IMR-90 (cell line): ENCODE results near the gene AGAP1. TPM values are rescaled to one million over a fixed set of nuclear protein-coding genes. Genes with fewer than 3 reads are reported as not detected.

Experiments
- ATAC-seq: fragments of 200-7000 bp; cut with Tn5 transposase; 2 replicates; pipeline ENCODE4 v1.9.1; 2020; ENCODE audit warnings: low read depth, mild to moderate bottlenecking, moderate library complexity
- BruUV-seq: library from RNA; stranded (reverse); fragments of 400-500 nt; replicated peaks from 2 replicates; lab custom pipeline; 2021; lab: Mats Ljungman, UMichigan
- CTCF ChIA-PET: fragments of 300-600 bp; formaldehyde crosslinking; extraction: SDS; loops from one replicate; lab custom pipeline; 2021; ENCODE audit warnings: antibody characterized with exemption; lab: Yijun Ruan, JAX
- POLR2A ChIA-PET: fragments of 300-600 bp; sonication (Branson Sonifier 250); formaldehyde crosslinking; loops from one replicate; lab custom pipeline; 2022; ENCODE audit warnings: antibody characterized with exemption; ENCODE audit not compliant: unreplicated experiment; lab: Charles Lee
- DNase-seq: peaks from one replicate; pipeline ENCODE4 v3.0.0; 2013
- H2AFZ ChIP-seq: replicated peaks from 2 replicates; pipeline ENCODE3; 2013; ENCODE audit warnings: low read length, mild to moderate bottlenecking; ENCODE audit not compliant: poor library complexity
- H2AK5ac ChIP-seq: 2 replicates; pipeline ENCODE4 v1.6.1; 2013; ENCODE audit warnings: low read depth, low read length, inconsistent platforms
- H2AK9ac ChIP-seq: replicated peaks from 2 replicates; pipeline ENCODE3; 2013; ENCODE audit warnings: mild to moderate bottlenecking, low read depth, low read length, moderate library complexity; ENCODE audit not compliant: poor library complexity
- H2BK120ac ChIP-seq: 2 replicates; pipeline ENCODE4 v1.6.1; 2013; ENCODE audit warnings: low read depth, low read length, inconsistent platforms
- H2BK15ac ChIP-seq: 3 replicates; pipeline ENCODE4 v1.6.1; 2013; ENCODE audit warnings: low read depth, low read length, inconsistent platforms
- H2BK20ac ChIP-seq: 2 replicates; pipeline ENCODE4 v1.6.1; 2013; ENCODE audit warnings: low read depth, mild to moderate bottlenecking, inconsistent platforms, low read length, moderate library complexity
- H2BK5ac ChIP-seq: 2 replicates; pipeline ENCODE4 v1.6.1; 2013; ENCODE audit warnings: mild to moderate bottlenecking, low read depth, low read length, inconsistent platforms; ENCODE audit not compliant: poor library complexity, severe bottlenecking
- H3K14ac ChIP-seq: replicated peaks from 2 replicates; pipeline ENCODE4 v1.6.1; 2013; ENCODE audit warnings: low read depth, low read length, inconsistent platforms
- H3K18ac ChIP-seq: 2 replicates; pipeline ENCODE4 v1.6.1; 2013; ENCODE audit warnings: low read depth, low read length, control low read depth
- H3K23ac ChIP-seq: 2 replicates; pipeline ENCODE4 v1.6.1; 2013; ENCODE audit warnings: low read depth, low read length, inconsistent platforms
- H3K27ac ChIP-seq: 2 replicates; pipeline ENCODE4 v1.5.1; 2013; ENCODE audit warnings: mild to moderate bottlenecking, control low read depth, low read length; ENCODE audit not compliant: insufficient read depth
- H3K27me3 ChIP-seq: 2 replicates; pipeline ENCODE4 v1.6.1; 2013; ENCODE audit warnings: low read length; ENCODE audit not compliant: control insufficient read depth, insufficient read depth
- H3K36me3 ChIP-seq: 2 replicates; pipeline ENCODE4 v1.6.1; 2013; ENCODE audit warnings: low read length, mixed read lengths; ENCODE audit not compliant: control insufficient read depth, insufficient read depth
- H3K4ac ChIP-seq: 2 replicates; pipeline ENCODE4 v1.6.1; 2013; ENCODE audit warnings: low read depth, low read length, inconsistent platforms
- H3K4me1 ChIP-seq: 2 replicates; pipeline ENCODE4 v1.6.1; 2013; ENCODE audit warnings: low read length, mixed read lengths; ENCODE audit not compliant: control insufficient read depth, insufficient read depth
- H3K4me2 ChIP-seq: 2 replicates; pipeline ENCODE4 v1.6.1; 2013; ENCODE audit warnings: low read depth, mild to moderate bottlenecking, control low read depth, low read length, moderate library complexity
- H3K4me3 ChIP-seq: 2 replicates; pipeline ENCODE4 v1.5.1; 2013; ENCODE audit warnings: low read depth, mild to moderate bottlenecking, control low read depth, low read length, moderate library complexity; ENCODE audit not compliant: insufficient read depth
- H3K56ac ChIP-seq: 2 replicates; pipeline ENCODE4 v1.6.1; 2013; ENCODE audit warnings: low read length, inconsistent platforms; ENCODE audit not compliant: insufficient read depth; ENCODE audit errors: extremely low read depth
- H3K79me1 ChIP-seq, 2 experiments: 2 replicates each; pipeline ENCODE4 v1.6.1; 2013; ENCODE audit warnings: low read length in 2 of 2, inconsistent platforms in 1 of 2, low read depth in 1 of 2
- H3K9ac ChIP-seq: 2 replicates; pipeline ENCODE4 v1.6.1; 2013; ENCODE audit warnings: low read depth, low read length, control low read depth
- H3K9me1 ChIP-seq: 2 replicates; pipeline ENCODE4 v1.6.1; 2013; ENCODE audit warnings: low read length, inconsistent platforms; ENCODE audit not compliant: insufficient read depth
- H3K9me3 ChIP-seq: 2 replicates; pipeline ENCODE4 v1.6.1; 2013; ENCODE audit warnings: low read length; ENCODE audit not compliant: control insufficient read depth, insufficient read depth
- H4K20me1 ChIP-seq: 2 replicates; pipeline ENCODE4 v1.6.1; 2013; ENCODE audit warnings: low read length, inconsistent platforms; ENCODE audit not compliant: insufficient read depth
- H4K5ac ChIP-seq: 2 replicates; pipeline ENCODE4 v1.6.1; 2013; ENCODE audit warnings: mild to moderate bottlenecking, low read depth, low read length, control low read depth
- H4K8ac ChIP-seq, 2 experiments: 2 replicates each; pipeline ENCODE4 v1.6.1; 2013; ENCODE audit warnings: low read depth in 2 of 2, low read length in 2 of 2, control low read depth in 1 of 2, inconsistent platforms in 1 of 2
- H4K91ac ChIP-seq: 2 replicates; pipeline ENCODE4 v1.6.1; 2013; ENCODE audit warnings: low read depth, low read length, inconsistent platforms; ENCODE audit not compliant: insufficient read depth
- SMC3 ChIP-seq: fragments of 150-350 bp; IDR thresholded peaks from 2 replicates; pipeline ENCODE4 v1.6.1; 2016; ENCODE audit warnings: low read depth, mild to moderate bottlenecking, antibody characterized with exemption, low read length, moderate library complexity
- WGBS, 2 experiments: methylation state at CpG; one replicate each; pipeline versions ENCODE4 v1.1.5 to v1.1.7; 2013; ENCODE audit warnings: missing lambda C conversion rate in 2 of 2; ENCODE audit not compliant: insufficient read length in 1 of 2; ENCODE audit errors: extremely low coverage in 2 of 2; 5-methylcytosine and 5-hydroxymethylcytosine counted together
- dilution Hi-C: fragments of 300-500 bp; cut with HindIII; formaldehyde crosslinking; loops from one replicate; pipeline ENCODE4 v1.14.3; 2018; ENCODE audit warnings: low sequenced_read_pairs; ENCODE audit not compliant: unreplicated experiment
- in situ Hi-C: fragments of 300-500 bp; cut with MboI; formaldehyde crosslinking; loops from 3 replicates; pipeline ENCODE4 v1.14.3; 2019; ENCODE audit warnings: low sequenced_read_pairs, inconsistent platforms, mixed read lengths
- intact Hi-C: fragments of 100-400 bp; cut with micrococcal nuclease; formaldehyde crosslinking; loops from 2 replicates; pipeline ENCODE4 v1.10.0; 2022
- polyA plus RNA-seq, 3 experiments: library from polyadenylated mRNA; depleted of rRNA; stranded (reverse); fragments of >200 nt; gene quantifications; 2 replicates each; pipeline ENCODE4 v1.2.3, GENCODE V29; 2012; ENCODE audit warnings: low replicate concordance in 1 of 3
- total RNA-seq: library from RNA; depleted of rRNA; stranded (reverse); fragments of >200 nt; gene quantifications from 2 replicates; pipeline ENCODE4 v1.2.3, GENCODE V29; 2012

Gene AGAP1
- total and polyA plus RNA-seq, 2 of the 4 experiments (the other 2 are of a cell fraction) = 15.1 to 16.4 TPM

- Histone ChIP-seq H3K27ac (no peak overlapping the region), H3K9me3 (no peaks in the 10 kb centered on the region), H3K4me1 (no peaks in the 10 kb centered on the region), H3K4ac (no peak overlapping the region), H2AK5ac (no peak overlapping the region), H3K14ac (no peak overlapping the region), H2BK20ac (no peak overlapping the region), H3K56ac (no peak overlapping the region), H3K36me3 (peaks cover 22% of the 10 kb centered on the region), H3K4me3 (no peak overlapping the region), H4K20me1 (peaks cover 4% of the 10 kb centered on the region), H3K23ac (no peak overlapping the region), H2BK15ac (no peak overlapping the region), H4K5ac (no peak overlapping the region), H4K91ac (no peak overlapping the region), H3K18ac (no peak overlapping the region), H2BK120ac (no peak overlapping the region), H4K8ac (no peak overlapping the region), H2AFZ (no peak overlapping the region), H3K27me3 (no peaks in the 10 kb centered on the region), H3K79me1 (0 out of 4 replicates have a peak, but pooled peaks cover 0 to 2% of the 10 kb centered on the region in 2 experiments), H3K9ac (no peak overlapping the region), H2BK5ac (no peak overlapping the region), H3K4me2 (no peak overlapping the region), H3K9me1 (peaks cover 8% of the 10 kb centered on the region; the same call in 1 of the 2 replicates), H2AK9ac (no peak overlapping the region)
- intact Hi-C loops = no loop called here
- in situ Hi-C loops = loop anchor here (25.0 kb wide), 1 partner anchor 513 kb away; no protein-coding TSS in a partner anchor
- no TSS peak for BruUV-seq
- POLR2A ChIA-PET = no interaction called here
- no CpG with 5 or more reads among the region's 17 CpGs for WGBS, 2 experiments
- ATAC-seq (no peak), DNase-seq (no peak)
- TF ChIP-seq SMC3 = no peak
- CTCF ChIA-PET = interaction anchor here (1.5 kb wide), 1 partner anchor 381 kb away, joined by 3 read pairs; no protein-coding TSS in a partner anchor
- dilution Hi-C loops = loop anchor here (25.0 kb wide), 1 partner anchor 388 kb away; no protein-coding TSS in a partner anchor
These were observed 305.4 kb downstream of the AGAP1 start for GRCh38 chr2:235799281-235799680.
